OCI-M2 (cell line): Measurements from ENCODE around the gene TMEM161A.
"Not testable (repeated sequence)": the region's sequence is repeated elsewhere in the genome, so short reads cannot be mapped to it uniquely, and the experiment has no call there.

Experiments used
- DNase-seq: peaks from one replicate; lab custom pipeline; 2025; ENCODE audit not compliant: unreplicated experiment; lab: John Stamatoyannopoulos, UW

Gene TMEM161A

GRCh38 chr19:19123386-19123785, 14.9 kb downstream of the TMEM161A start:
- no peak for DNase-seq

- DNase-seq, result no peak
Observed at GRCh38 chr19:19122902-19123301, 15.4 kb downstream of the TMEM161A start.

- no peak for DNase-seq
Observed at GRCh38 chr19:19121371-19121770, 16.9 kb downstream of the TMEM161A start.

- DNase-seq, result no peak
Observed at GRCh38 chr19:19120308-19121231, 17.7 kb downstream of the TMEM161A start.

GRCh38 chr19:19119325-19120237, 18.7 kb downstream of the TMEM161A start:
- no peak for DNase-seq

- DNase-seq, result no peak
Observed at GRCh38 chr19:19115954-19116353, 22.3 kb downstream of the TMEM161A start.

GRCh38 chr19:19113040-19113626, 25.1 kb downstream of the TMEM161A start:
- DNase-seq, result no peak

GRCh38 chr19:19111967-19112580, 26.2 kb downstream of the TMEM161A start:
- DNase-seq, result no peak

- no peak for DNase-seq
Observed at GRCh38 chr19:19111136-19111835, 27.0 kb downstream of the TMEM161A start.

- DNase-seq, result no peak
Observed at GRCh38 chr19:19110410-19111135, 27.7 kb downstream of the TMEM161A start.

- no peak for DNase-seq
Observed at GRCh38 chr19:19109601-19110000, 28.7 kb downstream of the TMEM161A start.

GRCh38 chr19:19107654-19108053, 30.6 kb downstream of the TMEM161A start:
- DNase-seq, result no peak

GRCh38 chr19:19106938-19107337, 31.3 kb downstream of the TMEM161A start:
- not testable (repeated sequence) for DNase-seq

GRCh38 chr19:19106056-19106551, 32.2 kb downstream of the TMEM161A start:
- no peak for DNase-seq

- no peak for DNase-seq
Observed at GRCh38 chr19:19105365-19106055, 32.8 kb downstream of the TMEM161A start.

- no peak for DNase-seq
Observed at GRCh38 chr19:19103167-19103566, 35.1 kb downstream of the TMEM161A start.

GRCh38 chr19:19102566-19102965, 35.7 kb downstream of the TMEM161A start:
- DNase-seq, result not testable (repeated sequence)

- DNase-seq, result no peak
Observed at GRCh38 chr19:19101540-19101939, 36.7 kb downstream of the TMEM161A start.
